ENCODE results near the gene CYLD. TPM values are rescaled to one million over a fixed set of nuclear protein-coding genes. Genes with fewer than 3 reads are reported as not detected.

CYLD gene
- total and polyA plus RNA-seq, 2 donors (not counting 1 experiment from before 2014, with no cell fraction given), result 30.0 to 160 TPM

GRCh38 chr16:50814541-50814940 is 72.7 kb downstream of the CYLD start:
- ChIA-PET POLR2A (no interaction called here), CTCF (interaction anchor here (1.7 kb wide), 1 partner anchor 8 kb away, joined by 9 read pairs; no protein-coding TSS in a partner anchor)

GRCh38 chr16:50815382-50815781 is 73.5 kb downstream of the CYLD start:
- Histone ChIP-seq H3K4me2 (replicated peaks; ENCODE audit: low read depth, low read length, poor library complexity, severe bottlenecking) (no peak overlapping the region), H3K9ac (ENCODE audit: low read length) (no peak overlapping the region), H2AFZ (ENCODE audit: insufficient read depth, low read depth, low read length, poor library complexity, severe bottlenecking) (no peak overlapping the region), H3K27me3 (replicated peaks in 1 of 4; ENCODE audit: control extremely low read depth in 1 of 4, control insufficient read depth in 3 of 4, insufficient read depth in 4 of 4, low read length in 3 of 4) (peaks cover 0 to 5% (median 0%) of the 10 kb centered on the region in 4 experiments), H3K27ac (ENCODE audit: low read length in 2 of 2) (no peak overlapping the region), H3K4me3 (ENCODE audit: control extremely low read depth in 1 of 5, extremely low read depth in 1 of 5, insufficient read depth in 1 of 5, low read depth in 2 of 5, low read length in 4 of 5) (no peak overlapping the region), H3K9me3 (ENCODE audit: control extremely low read depth in 1 of 3, control insufficient read depth in 2 of 3, insufficient read depth in 1 of 3, low read length in 2 of 3) (no peaks in the 10 kb centered on the region), H3K4me1 (ENCODE audit: control insufficient read depth in 2 of 2, insufficient read depth in 2 of 2, low read length in 2 of 2) (no peaks in the 10 kb centered on the region), H3K36me3 (replicated peaks in 1 of 2; ENCODE audit: control extremely low read depth in 1 of 2, control insufficient read depth in 1 of 2, extremely low read depth in 1 of 2, insufficient read depth in 2 of 2, low read length in 1 of 2) (no peaks in the 10 kb centered on the region), H4K20me1 (ENCODE audit: control insufficient read depth, insufficient read depth, low read length, poor library complexity, severe bottlenecking) (no peaks in the 10 kb centered on the region), H3K79me2 (ENCODE audit: control insufficient read depth, insufficient read depth, low read length) (no peaks in the 10 kb centered on the region)
- Mint-ChIP-seq H3K9me3 (ENCODE audit: insufficient read depth) (no peaks in the 10 kb centered on the region), H3K4me1 (no peaks in the 10 kb centered on the region), H3K27ac (no peak overlapping the region), H3K4me3 (no peak overlapping the region), H3K27me3 (peaks cover 13% of the 10 kb centered on the region)
- POLR2A ChIA-PET, result no interaction called here
- CTCF ChIA-PET, result interaction anchor here (1.7 kb wide), 1 partner anchor 9 kb away, joined by 9 read pairs; no protein-coding TSS in a partner anchor
- DNase-seq (no peak), ATAC-seq (ENCODE audit: low read depth) (no peak)
- no peak for TF ChIP-seq CTCF (IDR thresholded peaks at IDR 0.05)
- TF ChIP-seq EZH2 (IDR thresholded peaks at IDR 0.05; ENCODE audit: borderline replicate concordance, insufficient read depth, low read depth, low read length, poor library complexity, severe bottlenecking), result no peak
- 87% methylated on average over 4 of the region's 7 CpGs for WGBS (ENCODE audit: insufficient coverage)
- intact Hi-C loops (cut with micrococcal nuclease), result no loop called here

More at GRCh38 chr16:50814541-50814940, 72.7 kb downstream of the CYLD start:
- H3K27ac ChIP-seq (ENCODE audit: low read length in 2 of 2), result no peak overlapping the region
- no peak overlapping the region for H3K4me2 ChIP-seq (replicated peaks; ENCODE audit: low read depth, low read length, poor library complexity, severe bottlenecking)
- no peaks in the 10 kb centered on the region for H3K79me2 ChIP-seq (ENCODE audit: control insufficient read depth, insufficient read depth, low read length)
- H3K36me3 ChIP-seq (replicated peaks in 1 of 2; ENCODE audit: control extremely low read depth in 1 of 2, control insufficient read depth in 1 of 2, extremely low read depth in 1 of 2, insufficient read depth in 2 of 2, low read length in 1 of 2), result no peaks in the 10 kb centered on the region
- H4K20me1 ChIP-seq (ENCODE audit: control insufficient read depth, insufficient read depth, low read length, poor library complexity, severe bottlenecking), result no peaks in the 10 kb centered on the region
- H3K9ac ChIP-seq (ENCODE audit: low read length), result no peak overlapping the region
- H3K9me3 ChIP-seq (ENCODE audit: control extremely low read depth in 1 of 3, control insufficient read depth in 2 of 3, insufficient read depth in 1 of 3, low read length in 2 of 3), result no peaks in the 10 kb centered on the region
- peaks cover 13% of the 10 kb centered on the region for H3K27me3 Mint-ChIP-seq
- intact Hi-C loops (cut with micrococcal nuclease), result no loop called here
- H3K4me1 ChIP-seq (ENCODE audit: control insufficient read depth in 2 of 2, insufficient read depth in 2 of 2, low read length in 2 of 2), result peaks cover 3 to 5% of the 10 kb centered on the region in 2 donors
- DNase-seq, result no peak
- no peak overlapping the region for H3K4me3 Mint-ChIP-seq
- no peaks in the 10 kb centered on the region for H3K9me3 Mint-ChIP-seq (ENCODE audit: insufficient read depth)
- no peak overlapping the region for H3K27ac Mint-ChIP-seq
- no peak overlapping the region for H3K4me3 ChIP-seq (ENCODE audit: control extremely low read depth in 1 of 5, extremely low read depth in 1 of 5, insufficient read depth in 1 of 5, low read depth in 2 of 5, low read length in 4 of 5)
- H3K27me3 ChIP-seq (replicated peaks in 1 of 4; ENCODE audit: control extremely low read depth in 1 of 4, control insufficient read depth in 3 of 4, insufficient read depth in 4 of 4, low read length in 3 of 4), result peaks cover 0 to 3% (median 0%) of the 10 kb centered on the region in 4 experiments
- no peak for TF ChIP-seq CTCF (IDR thresholded peaks at IDR 0.05)
- TF ChIP-seq EZH2 (IDR thresholded peaks at IDR 0.05; ENCODE audit: borderline replicate concordance, insufficient read depth, low read depth, low read length, poor library complexity, severe bottlenecking), result no peak
- ATAC-seq (ENCODE audit: low read depth), result no peak
- H2AFZ ChIP-seq (ENCODE audit: insufficient read depth, low read depth, low read length, poor library complexity, severe bottlenecking), result no peak overlapping the region
- peaks cover 3% of the 10 kb centered on the region for H3K4me1 Mint-ChIP-seq
- 85% methylated on average over 2 of the region's 7 CpGs for WGBS (ENCODE audit: insufficient coverage)
